Measurements from ENCODE around the gene ATP5F1E.
"Not testable (repeated sequence)": the region's sequence is repeated elsewhere in the genome, so short reads cannot be mapped to it uniquely, and the experiment has no call there.

Gene ATP5F1E

GRCh38 chr20:59018817-59019216 is 13.3 kb downstream of the ATP5F1E start:
- DNase-seq = no peak

- DNase-seq = no peak
Measured at GRCh38 chr20:59017493-59018231, 14.5 kb downstream of the ATP5F1E start.

- DNase-seq = no peak
Measured at GRCh38 chr20:59016795-59017492, 15.2 kb downstream of the ATP5F1E start.

GRCh38 chr20:59015812-59016711 is 16.1 kb downstream of the ATP5F1E start:
- no peak for DNase-seq

GRCh38 chr20:59015411-59015810 is 16.7 kb downstream of the ATP5F1E start:
- no peak for DNase-seq

GRCh38 chr20:59014680-59015389 is 17.3 kb downstream of the ATP5F1E start:
- DNase-seq = no peak

GRCh38 chr20:59013959-59014608 is 18.1 kb downstream of the ATP5F1E start:
- DNase-seq = no peak

- DNase-seq = no peak
Measured at GRCh38 chr20:59013031-59013951, 18.8 kb downstream of the ATP5F1E start.

- not testable (repeated sequence) for DNase-seq
Measured at GRCh38 chr20:59011874-59012157, 20.3 kb downstream of the ATP5F1E start.

GRCh38 chr20:59010995-59011873 is 20.9 kb downstream of the ATP5F1E start:
- no peak for DNase-seq

- no peak for DNase-seq
Measured at GRCh38 chr20:59010321-59010994, 21.7 kb downstream of the ATP5F1E start.

- DNase-seq = no peak
Measured at GRCh38 chr20:59008715-59009336, 23.3 kb downstream of the ATP5F1E start.

- DNase-seq = no peak
Measured at GRCh38 chr20:59007665-59008511, 24.2 kb downstream of the ATP5F1E start.

- no peak for DNase-seq
Measured at GRCh38 chr20:59006864-59007664, 25.1 kb downstream of the ATP5F1E start, which contains the start of gene CTSZ. Gene CTSZ (minus strand): TSS chr20:59007254. CDS start chr20:59007128, 126 bp downstream.

GRCh38 chr20:59006167-59006863 is 25.8 kb downstream of the ATP5F1E start:
- DNase-seq = no peak

GRCh38 chr20:59005523-59006166 is 26.5 kb downstream of the ATP5F1E start:
- DNase-seq = no peak

Data from SHP77 treated with DMSO at 0.1 percent for 48 hours (cell line).